ENCODE measurements around the gene GPRC5B. TPM values are rescaled to one million over a fixed set of nuclear protein-coding genes. Genes with fewer than 3 reads are reported as not detected.

Gene GPRC5B
- total and polyA plus RNA-seq, 2 donors (not counting 3 experiments of a cell fraction or from before 2014, with no cell fraction given) = 42.3 TPM

- no TSS peak for BruUV-seq (replicated peaks)
- POLR2A ChIA-PET = no interaction called here
- Histone ChIP-seq H3K4me3 (replicated peaks in 1 of 3; ENCODE audit: insufficient read depth in 1 of 3, low read depth in 1 of 3, low read length in 3 of 3) (no peak overlapping the region), H3K36me3 (ENCODE audit: control insufficient read depth in 2 of 2, extremely low read depth in 1 of 2, insufficient read depth in 2 of 2, low read length in 2 of 2) (no peaks in the 10 kb centered on the region), H3K79me2 (ENCODE audit: control insufficient read depth, insufficient read depth, low read length) (no peaks in the 10 kb centered on the region), H2AFZ (ENCODE audit: low read depth, low read length) (no peak overlapping the region), H3K4me1 (ENCODE audit: control insufficient read depth, extremely low read depth, insufficient read depth, low read length) (no peaks in the 10 kb centered on the region), H3K4me2 (ENCODE audit: insufficient read depth, low read length) (no peak overlapping the region), H4K20me1 (replicated peaks; ENCODE audit: control insufficient read depth, extremely low read depth, insufficient read depth, low read length) (no peaks in the 10 kb centered on the region), H3K9me1 (replicated peaks; ENCODE audit: control insufficient read depth, extremely low read depth, insufficient read depth, low read length) (no peaks in the 10 kb centered on the region), H3K27me3 (ENCODE audit: control insufficient read depth in 2 of 2, insufficient read depth in 2 of 2, low read length in 2 of 2) (no peaks in the 10 kb centered on the region), H3K27ac (ENCODE audit: insufficient read depth, low read depth, low read length) (no peak overlapping the region), H3K9me3 (replicated peaks; ENCODE audit: control insufficient read depth, insufficient read depth, low read length) (no peaks in the 10 kb centered on the region), H3K9ac (replicated peaks; ENCODE audit: extremely low read depth, insufficient read depth, low read length) (no peak overlapping the region)
- TF ChIP-seq FOS (IDR thresholded peaks at IDR 0.05; ENCODE audit: borderline replicate concordance, insufficient read depth, low read length) (no peak), POLR2A (IDR thresholded peaks at IDR 0.05; ENCODE audit: low read depth, low read length) (no peak), JUN (IDR thresholded peaks at IDR 0.05; ENCODE audit: borderline replicate concordance, insufficient read depth, insufficient read length, low read depth) (no peak), POLR2AphosphoS5 (IDR thresholded peaks at IDR 0.05; ENCODE audit: insufficient read depth, low read depth, low read length) (no peak), EZH2 (IDR thresholded peaks at IDR 0.05; ENCODE audit: borderline replicate concordance, low read depth, low read length, severe bottlenecking) (no peak), MYC (IDR thresholded peaks at IDR 0.05; ENCODE audit: low read depth, low read length) (no peak), GATA2 (IDR thresholded peaks at IDR 0.05; ENCODE audit: insufficient read depth, insufficient read length, low read depth, low read length) (no peak), CTCF (IDR thresholded peaks at IDR 0.05; ENCODE audit: extremely low read depth in 1 of 2, insufficient read depth in 1 of 2, low read depth in 1 of 2, low read length in 2 of 2) (no peak)
- CTCF ChIA-PET = interaction anchor here (3.0 to 6.5 kb wide), 3 partner anchors 300 to 484 kb away, joined by 21 to 134 read pairs (median 62); no protein-coding TSS in a partner anchor
- no peak for FAIRE-seq
- dilution Hi-C loops (cut with MboI; ENCODE audit: extremely low pct_ligation_motif_present, low sequenced_read_pairs) = no loop called here
- DNase-seq (ENCODE audit: low read depth, low spot score) = no peak
- intact Hi-C loops (cut with micrococcal nuclease) = no loop called here
Observed at GRCh38 chr16:19901164-19901563, 16.5 kb upstream of the GPRC5B start.

All from endothelial cell of umbilical vein (primary cell).